ENCODE data around the gene NDUFB10. TPM values are rescaled to one million over a fixed set of nuclear protein-coding genes. Genes with fewer than 3 reads are reported as not detected.

Gene NDUFB10
- total RNA-seq, 3 donors from 2014 or later: 204 to 212 (median 210) TPM

- Histone ChIP-seq H3K4me3 (no peak overlapping the region), H3K36me3 (ENCODE audit: low read depth) (no peaks in the 10 kb centered on the region), H3K4me1 (ENCODE audit: low read depth) (peaks cover 9% of the 10 kb centered on the region), H3K9me3 (no peaks in the 10 kb centered on the region)
- TF ChIP-seq CTCF (IDR thresholded peaks at IDR 0.05): no peak
- DNase-seq: peak in 1 of 3 donors; percentile 71
- ATAC-seq: peak; percentile 65
- intact Hi-C loops (cut with DNase I, micrococcal nuclease): loop anchor here in 1 of 2 donors (10.0 kb wide), 1 partner anchor 56 kb away; no protein-coding TSS in a partner anchor
These were observed 38.6 kb upstream of the NDUFB10 start for GRCh38 chr16:1920727-1921171.

- ATAC-seq: no peak
- no peak overlapping the region for H3K4me3 ChIP-seq
- H3K4me1 ChIP-seq (ENCODE audit: low read depth): peaks cover 9% of the 10 kb centered on the region
- H3K9me3 ChIP-seq: no peaks in the 10 kb centered on the region
- intact Hi-C loops (cut with DNase I, micrococcal nuclease): loop anchor here in 1 of 2 donors (10.0 kb wide), 1 partner anchor 58 kb away; no protein-coding TSS in a partner anchor
- no peak for TF ChIP-seq CTCF (IDR thresholded peaks at IDR 0.05)
- H3K36me3 ChIP-seq (ENCODE audit: low read depth): no peaks in the 10 kb centered on the region
- DNase-seq: no peak
These were observed 37.0 kb upstream of the NDUFB10 start for GRCh38 chr16:1922357-1922756.

- intact Hi-C loops (cut with DNase I, micrococcal nuclease): loop anchor here in 1 of 2 donors (10.0 kb wide), 1 partner anchor 59 kb away; no protein-coding TSS in a partner anchor
- DNase-seq (peak; percentile 67 to 79 (median 73)), ATAC-seq (peak; percentile 86)
- TF ChIP-seq CTCF (IDR thresholded peaks at IDR 0.05): no peak
- no peak overlapping the region for H3K4me3 ChIP-seq
- H3K9me3 ChIP-seq: no peaks in the 10 kb centered on the region
- H3K4me1 ChIP-seq (ENCODE audit: low read depth): peaks cover 9% of the 10 kb centered on the region
- no peaks in the 10 kb centered on the region for H3K36me3 ChIP-seq (ENCODE audit: low read depth)
These were observed 35.9 kb upstream of the NDUFB10 start for GRCh38 chr16:1923299-1924034.

- no peaks in the 10 kb centered on the region for H3K9me3 ChIP-seq
- no peaks in the 10 kb centered on the region for H3K36me3 ChIP-seq (ENCODE audit: low read depth)
- TF ChIP-seq CTCF (IDR thresholded peaks at IDR 0.05): no peak
- H3K4me3 ChIP-seq: no peak overlapping the region
- no peak for ATAC-seq
- H3K4me1 ChIP-seq (ENCODE audit: low read depth): peaks cover 12% of the 10 kb centered on the region
- intact Hi-C loops (cut with DNase I, micrococcal nuclease): loop anchor here in 1 of 2 donors (10.0 kb wide), 1 partner anchor 59 kb away; no protein-coding TSS in a partner anchor
- DNase-seq: no peak
These were observed 35.2 kb upstream of the NDUFB10 start for GRCh38 chr16:1924095-1924494.

GRCh38 chr16:1926271-1926670, 33.1 kb upstream of the NDUFB10 start:
- Histone ChIP-seq H3K4me3 (no peak overlapping the region), H3K4me1 (ENCODE audit: low read depth) (peaks cover 17% of the 10 kb centered on the region), H3K36me3 (ENCODE audit: low read depth) (no peaks in the 10 kb centered on the region), H3K9me3 (no peaks in the 10 kb centered on the region)
- DNase-seq: peak in 1 of 3 donors; percentile 23
- no peak for ATAC-seq
- intact Hi-C loops (cut with DNase I, micrococcal nuclease): loop anchor here (5.0 to 10.0 kb wide), 2 partner anchors 61 to 64 kb away; no protein-coding TSS in a partner anchor
- no peak for TF ChIP-seq CTCF (IDR thresholded peaks at IDR 0.05)
